Prostate gland (tissue), 2 donors: Measurements from ENCODE around the gene ST6GALNAC3.

ENCODE experiments used
- CTCF ChIP-seq, 4 experiments: fragments of 200-600 bp in 2 of 4; fragments of 450-650 bp in 2 of 4; sonication (generic) in 2 of 4; IDR thresholded peaks; 1 replicate in 3 of 4; 2 replicates in 1 of 4; pipeline ENCODE4 v1.5.1; 2016 to 2019; ENCODE audit warnings: antibody characterized with exemption in 4 of 4, mild to moderate bottlenecking in 2 of 4, moderate library complexity in 2 of 4
- POLR2A ChIP-seq: fragments of 450-650 bp; IDR thresholded peaks from one replicate; pipeline ENCODE4 v1.6.1; 2016; ENCODE audit warnings: antibody characterized with exemption, mild to moderate bottlenecking

GRCh38 chr1:76640092-76640491 lies 565.5 kb downstream of the ST6GALNAC3 start:
- no peak for TF ChIP-seq CTCF (IDR thresholded peaks at IDR 0.05)
- no peak for TF ChIP-seq POLR2A
